ENCODE data around the gene NSD1.

Gene NSD1

GRCh38 chr5:177103523-177104253, 29.9 kb upstream of the NSD1 start:
- no peaks in the 10 kb centered on the region for H3K9me3 ChIP-seq
- H3K4me1 ChIP-seq = no peaks in the 10 kb centered on the region
- no peak overlapping the region for H3K4me3 ChIP-seq (ENCODE audit: low read depth, low read length)
- DNase-seq = no peak
- H3K36me3 ChIP-seq = no peaks in the 10 kb centered on the region
- TF ChIP-seq CTCF (IDR thresholded peaks at IDR 0.05; ENCODE audit: low read depth, low read length) = no peak
- no peaks in the 10 kb centered on the region for H3K27me3 ChIP-seq

- no peaks in the 10 kb centered on the region for H3K4me1 ChIP-seq
- no peak overlapping the region for H3K4me3 ChIP-seq (ENCODE audit: low read depth, low read length)
- DNase-seq = no peak
- no peaks in the 10 kb centered on the region for H3K9me3 ChIP-seq
- no peaks in the 10 kb centered on the region for H3K36me3 ChIP-seq
- H3K27me3 ChIP-seq = no peaks in the 10 kb centered on the region
- no peak for TF ChIP-seq CTCF (IDR thresholded peaks at IDR 0.05; ENCODE audit: low read depth, low read length)
These were observed 27.7 kb upstream of the NSD1 start for GRCh38 chr5:177105691-177106476.

- TF ChIP-seq CTCF (IDR thresholded peaks at IDR 0.05; ENCODE audit: low read depth, low read length) = no peak
- H3K4me1 ChIP-seq = no peaks in the 10 kb centered on the region
These were observed 26.4 kb upstream of the NSD1 start for GRCh38 chr5:177107159-177107558.

GRCh38 chr5:177109810-177110209, 23.8 kb upstream of the NSD1 start:
- no peaks in the 10 kb centered on the region for H3K36me3 ChIP-seq
- TF ChIP-seq CTCF (IDR thresholded peaks at IDR 0.05; ENCODE audit: low read depth, low read length) = no peak
- no peaks in the 10 kb centered on the region for H3K4me1 ChIP-seq
- no peak overlapping the region for H3K4me3 ChIP-seq (ENCODE audit: low read depth, low read length)
- H3K27me3 ChIP-seq = no peaks in the 10 kb centered on the region
- no peaks in the 10 kb centered on the region for H3K9me3 ChIP-seq
- no peak for DNase-seq

More at GRCh38 chr5:177107159-177107558, 26.4 kb upstream of the NSD1 start:
- DNase-seq = no peak
- H3K27me3 ChIP-seq = no peaks in the 10 kb centered on the region
- no peaks in the 10 kb centered on the region for H3K9me3 ChIP-seq
- no peak overlapping the region for H3K4me3 ChIP-seq (ENCODE audit: low read depth, low read length)
- no peaks in the 10 kb centered on the region for H3K36me3 ChIP-seq

- no peaks in the 10 kb centered on the region for H3K27me3 ChIP-seq
- no peaks in the 10 kb centered on the region for H3K9me3 ChIP-seq
- no peaks in the 10 kb centered on the region for H3K4me1 ChIP-seq
- no peaks in the 10 kb centered on the region for H3K36me3 ChIP-seq
- peak; percentile 79 for DNase-seq
- peak; percentile 99 for TF ChIP-seq CTCF (IDR thresholded peaks at IDR 0.05; ENCODE audit: low read depth, low read length)
- no peak overlapping the region for H3K4me3 ChIP-seq (ENCODE audit: low read depth, low read length)
These were observed 21.7 kb upstream of the NSD1 start for GRCh38 chr5:177111720-177112394.

Data from BE2C (cell line).